GM10248 (cell line): ENCODE measurements around the gene TNFRSF8.
A peak's percentile ranks its signal among the peaks of the same experiment; 100 is the strongest.

Source experiments
- CTCF ChIA-PET: fragments of 300-600 bp; sonication (Branson Sonifier 250); formaldehyde crosslinking; extraction: SDS; loops from one replicate; lab custom pipeline; 2021; ENCODE audit warnings: antibody characterized with exemption; lab: Yijun Ruan, JAX
- POLR2A ChIA-PET: fragments of 350-650 bp; sonication (Branson Sonifier 250); formaldehyde crosslinking; extraction: SDS; loops from one replicate; lab custom pipeline; 2020; ENCODE audit warnings: antibody characterized with exemption; lab: Yijun Ruan, JAX
- DNase-seq: peaks from one replicate; pipeline ENCODE4 v3.0.0; 2012; ENCODE audit errors: extremely low spot score
- TF ChIP-seq, protein P1 (sequence below): IDR thresholded peaks from 2 replicates; pipeline ENCODE4 v1.5.1; 2012; ENCODE audit warnings: mild to moderate bottlenecking, low read depth; ENCODE audit errors: extremely low read depth, missing control alignments, control extremely low read depth

TNFRSF8 gene

DNA sequence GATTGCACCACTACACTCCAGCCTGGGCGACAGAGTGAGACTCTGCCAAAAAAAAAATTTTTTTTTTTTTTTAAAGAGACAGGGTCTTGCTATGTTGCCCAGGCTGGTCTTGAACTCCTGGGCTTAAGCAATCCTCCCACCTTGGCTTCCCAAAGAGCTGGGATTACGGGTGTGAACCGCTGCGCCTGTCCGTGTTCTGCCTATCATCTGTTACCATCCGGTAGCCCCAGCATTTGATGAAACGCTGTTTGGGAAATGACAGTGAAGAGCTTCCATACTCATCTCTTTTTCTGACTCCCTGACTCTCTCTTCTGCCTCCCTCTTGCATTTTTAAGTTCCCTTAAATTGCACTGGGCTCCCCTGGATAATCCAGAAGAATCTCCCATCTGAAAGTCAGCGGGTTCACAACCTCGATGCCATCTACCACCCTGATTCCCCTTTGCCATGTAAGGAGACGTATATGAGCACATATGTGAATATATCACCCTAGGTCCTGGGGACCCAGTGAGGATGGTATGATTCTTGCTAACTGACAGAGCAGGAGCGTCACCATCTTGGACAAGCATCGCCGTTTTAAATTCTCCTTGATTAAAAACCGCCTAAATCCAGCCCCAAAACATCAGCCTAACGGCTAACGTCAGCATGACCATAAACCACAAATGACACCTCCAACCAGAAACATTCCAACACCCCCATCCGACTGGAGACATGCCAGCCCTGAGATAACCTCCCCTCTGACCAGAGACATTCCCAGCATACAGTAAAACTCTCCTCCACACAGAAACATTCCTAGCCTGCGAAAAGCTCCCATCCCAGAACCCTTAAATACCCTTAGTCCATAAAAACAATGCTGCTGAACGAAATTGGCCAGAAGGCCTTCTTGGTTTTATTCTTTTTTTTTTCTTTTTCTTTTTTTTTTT lies 12.4 kb downstream of the TNFRSF8 start:
- ChIA-PET POLR2A (interaction anchor here (0.6 to 1.5 kb wide), 2 partner anchors 21 to 166 kb away, joined by 4 read pairs; no protein-coding TSS in a partner anchor), CTCF (interaction anchor here (0.7 to 5.9 kb wide), 3 partner anchors 9 to 108 kb away, joined by 3 to 81 read pairs (median 4); partner anchors contain the start of gene TNFRSF8)
- no peak for DNase-seq
- TF ChIP-seq, protein P1, sequence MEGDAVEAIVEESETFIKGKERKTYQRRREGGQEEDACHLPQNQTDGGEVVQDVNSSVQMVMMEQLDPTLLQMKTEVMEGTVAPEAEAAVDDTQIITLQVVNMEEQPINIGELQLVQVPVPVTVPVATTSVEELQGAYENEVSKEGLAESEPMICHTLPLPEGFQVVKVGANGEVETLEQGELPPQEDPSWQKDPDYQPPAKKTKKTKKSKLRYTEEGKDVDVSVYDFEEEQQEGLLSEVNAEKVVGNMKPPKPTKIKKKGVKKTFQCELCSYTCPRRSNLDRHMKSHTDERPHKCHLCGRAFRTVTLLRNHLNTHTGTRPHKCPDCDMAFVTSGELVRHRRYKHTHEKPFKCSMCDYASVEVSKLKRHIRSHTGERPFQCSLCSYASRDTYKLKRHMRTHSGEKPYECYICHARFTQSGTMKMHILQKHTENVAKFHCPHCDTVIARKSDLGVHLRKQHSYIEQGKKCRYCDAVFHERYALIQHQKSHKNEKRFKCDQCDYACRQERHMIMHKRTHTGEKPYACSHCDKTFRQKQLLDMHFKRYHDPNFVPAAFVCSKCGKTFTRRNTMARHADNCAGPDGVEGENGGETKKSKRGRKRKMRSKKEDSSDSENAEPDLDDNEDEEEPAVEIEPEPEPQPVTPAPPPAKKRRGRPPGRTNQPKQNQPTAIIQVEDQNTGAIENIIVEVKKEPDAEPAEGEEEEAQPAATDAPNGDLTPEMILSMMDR, result no peak

- ChIA-PET POLR2A (interaction anchor here (0.6 kb wide), 2 partner anchors 22 to 57 kb away, joined by 4 read pairs; partner anchors contain the start of gene MIIP), CTCF (interaction anchor here (1.1 to 5.9 kb wide), 4 partner anchors 10 to 46 kb away, joined by 4 to 81 read pairs (median 25); partner anchors contain the start of gene TNFRSF8)
- TF ChIP-seq, protein P1, result no peak
- no peak for DNase-seq
Observed at GRCh38 chr1:12076425-12077005, 13.4 kb downstream of the TNFRSF8 start.

DNA sequence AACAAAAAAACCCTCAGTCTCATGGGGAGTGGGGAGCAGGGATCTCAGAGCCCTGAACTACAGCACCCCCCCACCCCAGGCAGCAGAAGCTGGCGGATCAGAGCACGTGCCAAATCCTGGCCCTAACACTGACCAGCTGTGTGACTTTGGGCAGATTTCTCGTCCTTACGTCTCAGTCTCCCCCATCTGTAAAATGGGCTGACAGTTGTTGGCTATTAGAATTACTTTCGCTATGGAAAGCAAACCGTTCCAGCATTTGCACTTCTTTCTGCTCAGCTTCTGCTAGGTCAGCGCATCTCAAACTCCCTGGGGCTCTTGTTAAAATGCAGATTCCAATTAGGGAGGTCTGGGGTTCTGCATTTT lies 15.5 kb downstream of the TNFRSF8 start:
- TF ChIP-seq, protein P1, result no peak
- no peak for DNase-seq
- CTCF ChIA-PET, result interaction anchor here (1.0 to 5.9 kb wide), 23 partner anchors 10 to 170 kb away, joined by 3 to 81 read pairs (median 9); partner anchors contain the start of genes MFN2, MIIP and TNFRSF8
- POLR2A ChIA-PET, result interaction anchor here (0.7 to 2.2 kb wide), 8 partner anchors 10 to 171 kb away, joined by 3 to 12 read pairs (median 8); no protein-coding TSS in a partner anchor

- peak; percentile 80 for DNase-seq
- ChIA-PET CTCF (interaction anchor here (0.7 to 5.9 kb wide), 31 partner anchors 8 to 171 kb away, joined by 3 to 81 read pairs (median 7); partner anchors contain the start of genes MFN2, MIIP and TNFRSF8), POLR2A (interaction anchor here (0.5 to 2.2 kb wide), 9 partner anchors 9 to 171 kb away, joined by 3 to 12 read pairs (median 8); no protein-coding TSS in a partner anchor)
- TF ChIP-seq, protein P1, result peak; percentile 59
Observed at GRCh38 chr1:12078938-12079861, 16.1 kb downstream of the TNFRSF8 start.

DNA sequence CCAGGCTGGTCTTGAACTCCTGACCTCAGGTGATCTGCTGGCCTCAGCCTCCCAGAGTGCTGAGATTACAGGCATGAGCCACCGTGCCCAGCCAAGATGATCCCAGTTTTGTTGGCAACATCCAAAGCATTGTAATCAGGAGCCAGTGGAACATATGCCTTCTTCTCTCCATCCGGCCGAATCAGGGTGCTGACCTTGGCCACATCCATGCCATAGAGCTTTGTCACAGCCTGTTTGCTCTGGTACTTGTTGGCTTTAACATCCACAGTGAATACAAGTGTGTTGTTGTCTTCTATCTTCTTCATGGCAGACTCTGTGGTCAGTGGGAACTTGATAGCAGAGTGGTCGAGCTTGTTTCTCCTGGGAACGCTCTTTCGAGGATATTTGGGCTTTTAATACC lies 17.1 kb downstream of the TNFRSF8 start:
- TF ChIP-seq, protein P1, result no peak
- ChIA-PET POLR2A (interaction anchor here (0.5 to 2.2 kb wide), 5 partner anchors 28 to 170 kb away, joined by 3 to 12 read pairs (median 8); partner anchors contain the start of gene MIIP), CTCF (interaction anchor here (0.7 to 5.9 kb wide), 27 partner anchors 8 to 141 kb away, joined by 3 to 81 read pairs (median 9); partner anchors contain the start of genes MFN2, MIIP and TNFRSF8)
- no peak for DNase-seq
